ENCODE measurements around the gene IFT20.

- TF ChIP-seq, protein P1, sequence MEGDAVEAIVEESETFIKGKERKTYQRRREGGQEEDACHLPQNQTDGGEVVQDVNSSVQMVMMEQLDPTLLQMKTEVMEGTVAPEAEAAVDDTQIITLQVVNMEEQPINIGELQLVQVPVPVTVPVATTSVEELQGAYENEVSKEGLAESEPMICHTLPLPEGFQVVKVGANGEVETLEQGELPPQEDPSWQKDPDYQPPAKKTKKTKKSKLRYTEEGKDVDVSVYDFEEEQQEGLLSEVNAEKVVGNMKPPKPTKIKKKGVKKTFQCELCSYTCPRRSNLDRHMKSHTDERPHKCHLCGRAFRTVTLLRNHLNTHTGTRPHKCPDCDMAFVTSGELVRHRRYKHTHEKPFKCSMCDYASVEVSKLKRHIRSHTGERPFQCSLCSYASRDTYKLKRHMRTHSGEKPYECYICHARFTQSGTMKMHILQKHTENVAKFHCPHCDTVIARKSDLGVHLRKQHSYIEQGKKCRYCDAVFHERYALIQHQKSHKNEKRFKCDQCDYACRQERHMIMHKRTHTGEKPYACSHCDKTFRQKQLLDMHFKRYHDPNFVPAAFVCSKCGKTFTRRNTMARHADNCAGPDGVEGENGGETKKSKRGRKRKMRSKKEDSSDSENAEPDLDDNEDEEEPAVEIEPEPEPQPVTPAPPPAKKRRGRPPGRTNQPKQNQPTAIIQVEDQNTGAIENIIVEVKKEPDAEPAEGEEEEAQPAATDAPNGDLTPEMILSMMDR (IDR thresholded peaks at IDR 0.05): no peak
- TF ChIP-seq EP300 (IDR thresholded peaks at IDR 0.05): no peak
- TF ChIP-seq POLR2A (IDR thresholded peaks at IDR 0.05): no peak
- no peak for TF ChIP-seq POLR2AphosphoS5 (IDR thresholded peaks at IDR 0.05)
These were observed 10.5 kb downstream of the IFT20 start for GRCh38 chr17:28324781-28325180.

Measured in stomach (tissue), 4 donors.